ENCODE results near the gene ADCY4.

Gene ADCY4

GRCh38 chr14:24293525-24293924, 41.3 kb downstream of the ADCY4 start:
- in situ Hi-C loops (cut with HindIII; ENCODE audit: low sequenced_read_pairs): no loop called here
- TF ChIP-seq, protein P1, sequence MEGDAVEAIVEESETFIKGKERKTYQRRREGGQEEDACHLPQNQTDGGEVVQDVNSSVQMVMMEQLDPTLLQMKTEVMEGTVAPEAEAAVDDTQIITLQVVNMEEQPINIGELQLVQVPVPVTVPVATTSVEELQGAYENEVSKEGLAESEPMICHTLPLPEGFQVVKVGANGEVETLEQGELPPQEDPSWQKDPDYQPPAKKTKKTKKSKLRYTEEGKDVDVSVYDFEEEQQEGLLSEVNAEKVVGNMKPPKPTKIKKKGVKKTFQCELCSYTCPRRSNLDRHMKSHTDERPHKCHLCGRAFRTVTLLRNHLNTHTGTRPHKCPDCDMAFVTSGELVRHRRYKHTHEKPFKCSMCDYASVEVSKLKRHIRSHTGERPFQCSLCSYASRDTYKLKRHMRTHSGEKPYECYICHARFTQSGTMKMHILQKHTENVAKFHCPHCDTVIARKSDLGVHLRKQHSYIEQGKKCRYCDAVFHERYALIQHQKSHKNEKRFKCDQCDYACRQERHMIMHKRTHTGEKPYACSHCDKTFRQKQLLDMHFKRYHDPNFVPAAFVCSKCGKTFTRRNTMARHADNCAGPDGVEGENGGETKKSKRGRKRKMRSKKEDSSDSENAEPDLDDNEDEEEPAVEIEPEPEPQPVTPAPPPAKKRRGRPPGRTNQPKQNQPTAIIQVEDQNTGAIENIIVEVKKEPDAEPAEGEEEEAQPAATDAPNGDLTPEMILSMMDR (IDR thresholded peaks at IDR 0.05; ENCODE audit: low read depth, low read length): no peak
- DNase-seq (ENCODE audit: low read depth, low spot score): no peak
- no peak overlapping the region for H3K4me3 ChIP-seq (ENCODE audit: low read depth, low read length)

DNA sequence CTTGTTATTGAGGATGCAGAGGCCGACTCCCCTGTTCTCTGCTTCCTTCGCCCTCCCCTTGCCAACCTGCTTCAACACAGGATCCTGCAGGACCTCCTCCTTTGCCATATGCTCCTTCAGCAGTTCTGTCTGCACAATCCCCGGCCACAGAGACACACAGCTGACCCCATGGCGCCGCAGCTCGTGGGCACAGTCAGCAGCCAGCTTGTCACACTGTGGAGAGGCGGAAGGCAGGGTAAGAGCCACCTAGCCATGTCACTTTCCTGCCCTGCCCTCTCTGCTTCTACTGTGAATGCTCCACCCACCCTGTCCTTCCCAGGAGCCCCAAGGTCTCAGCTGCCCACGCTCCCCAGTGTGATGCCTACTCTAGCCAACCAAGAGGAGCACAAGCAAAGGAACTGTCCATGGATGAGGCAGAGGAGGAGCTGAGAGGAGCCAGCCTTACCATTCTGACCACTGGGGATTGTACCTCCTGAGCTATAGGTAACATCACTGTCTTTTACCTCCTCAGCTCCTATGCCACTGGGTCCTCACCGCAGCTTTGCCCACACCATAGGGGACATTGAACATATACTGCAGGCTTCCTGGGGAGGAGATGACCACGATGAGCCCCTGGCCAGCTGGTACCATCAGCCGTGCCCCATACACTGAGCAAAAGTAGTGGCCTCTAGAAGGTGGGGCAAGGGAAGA, 42.6 kb downstream of the ADCY4 start:
- no peak overlapping the region for H3K4me3 ChIP-seq (ENCODE audit: low read depth, low read length)
- in situ Hi-C loops (cut with HindIII; ENCODE audit: low sequenced_read_pairs): no loop called here
- DNase-seq (ENCODE audit: low read depth, low spot score): no peak
- TF ChIP-seq, protein P1 (IDR thresholded peaks at IDR 0.05; ENCODE audit: low read depth, low read length): no peak

- in situ Hi-C loops (cut with HindIII; ENCODE audit: low sequenced_read_pairs): no loop called here
- H3K4me3 ChIP-seq (ENCODE audit: low read depth, low read length): no peak overlapping the region
- TF ChIP-seq, protein P1 (IDR thresholded peaks at IDR 0.05; ENCODE audit: low read depth, low read length): no peak
- DNase-seq (ENCODE audit: low read depth, low spot score): no peak
Observed at GRCh38 chr14:24291446-24292117, 43.3 kb downstream of the ADCY4 start.

DNA sequence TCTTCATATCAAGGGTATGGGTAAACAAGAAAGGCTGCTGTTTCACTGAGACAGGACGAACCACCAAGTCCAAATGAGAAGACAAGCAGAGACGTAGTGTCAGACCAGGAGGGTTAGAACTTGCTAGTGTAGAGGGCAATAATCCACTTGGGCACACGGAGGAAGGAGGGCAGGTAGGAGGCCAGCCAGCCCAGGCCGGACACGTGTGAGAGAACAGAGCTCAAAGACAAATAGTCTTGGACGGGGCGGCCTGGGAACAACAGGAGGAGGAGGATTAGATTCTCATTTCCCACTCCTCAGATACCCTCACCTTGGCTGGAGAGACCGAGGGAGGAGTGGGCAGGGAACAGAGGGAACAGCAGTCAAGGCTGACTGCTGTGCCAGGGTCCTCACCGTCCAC, 44.1 kb downstream of the ADCY4 start:
- no peak overlapping the region for H3K4me3 ChIP-seq (ENCODE audit: low read depth, low read length)
- DNase-seq (ENCODE audit: low read depth, low spot score): no peak
- TF ChIP-seq, protein P1 (IDR thresholded peaks at IDR 0.05; ENCODE audit: low read depth, low read length): no peak
- in situ Hi-C loops (cut with HindIII; ENCODE audit: low sequenced_read_pairs): no loop called here

- no peak overlapping the region for H3K4me3 ChIP-seq (ENCODE audit: low read depth, low read length)
- no peak for DNase-seq (ENCODE audit: low read depth, low spot score)
- TF ChIP-seq, protein P1 (IDR thresholded peaks at IDR 0.05; ENCODE audit: low read depth, low read length): no peak
- in situ Hi-C loops (cut with HindIII; ENCODE audit: low sequenced_read_pairs): no loop called here
Observed at GRCh38 chr14:24289649-24290280, 45.1 kb downstream of the ADCY4 start.

DNA sequence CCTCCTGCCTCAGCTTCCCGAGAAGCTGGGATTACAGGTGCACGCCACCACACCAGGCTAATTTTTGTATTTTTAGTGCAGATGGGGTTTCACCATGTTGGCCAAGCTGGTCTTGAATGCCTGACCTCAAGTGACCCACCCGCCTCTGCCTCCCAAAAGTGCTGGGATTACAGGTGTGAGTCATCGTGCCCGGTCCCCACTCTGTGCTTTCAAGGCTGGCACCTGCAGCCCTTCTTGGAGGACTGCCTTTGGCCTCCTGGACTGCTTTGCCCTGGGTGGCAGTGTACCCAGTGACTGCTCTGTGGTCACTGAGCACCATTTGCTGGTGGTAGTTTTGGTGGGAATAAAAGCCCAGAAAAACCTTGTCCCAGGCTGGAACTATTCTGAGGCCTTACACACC, 47.9 kb downstream of the ADCY4 start:
- in situ Hi-C loops (cut with HindIII; ENCODE audit: low sequenced_read_pairs): no loop called here

More for the DNA sequence above, 47.9 kb downstream of the ADCY4 start:
- TF ChIP-seq, protein P1 (IDR thresholded peaks at IDR 0.05; ENCODE audit: low read depth, low read length): no peak
- H3K4me3 ChIP-seq (ENCODE audit: low read depth, low read length): no peak overlapping the region
- DNase-seq (ENCODE audit: low read depth, low spot score): no peak

Data from astrocyte of the spinal cord (primary cell).